ENCODE measurements around the gene RAD51B. TPM values are rescaled to one million over a fixed set of nuclear protein-coding genes. Genes with fewer than 3 reads are reported as not detected.

The RAD51B gene
- total RNA-seq, 1 experiment from 2014 or later: 20.0 TPM

DNA sequence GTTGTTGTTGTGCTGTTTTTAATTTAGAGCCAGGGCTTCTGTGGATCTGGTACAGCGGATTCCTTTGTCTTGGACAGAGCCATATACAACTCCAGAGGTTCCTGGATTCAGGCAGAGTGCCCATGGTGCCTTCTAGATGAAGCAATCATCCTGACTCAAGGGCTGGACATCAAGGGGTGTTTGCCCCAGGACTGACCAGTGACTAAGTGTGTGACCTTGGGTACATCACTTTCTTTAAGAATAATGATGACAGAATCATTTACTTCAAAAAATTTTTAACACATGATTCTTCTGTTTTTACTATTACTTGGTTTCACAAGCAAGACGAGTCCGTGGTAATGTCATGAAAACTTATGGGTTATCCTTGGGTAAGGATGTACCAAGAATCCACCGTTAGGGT lies 576.0 kb downstream of the RAD51B start:
- Histone ChIP-seq H4K20me1 (ENCODE audit: insufficient read depth) (no peaks in the 10 kb centered on the region), H3K27ac (ENCODE audit: low read depth, low read length) (no peak overlapping the region), H3K4me3 (replicated peaks in 1 of 2; ENCODE audit: low read depth in 1 of 2, low read length in 2 of 2) (no peak overlapping the region), H3K4me2 (ENCODE audit: low read length) (no peak overlapping the region), H3K27me3 (ENCODE audit: insufficient read depth, low read length) (no peaks in the 10 kb centered on the region), H3K36me3 (ENCODE audit: control insufficient read depth in 1 of 2, insufficient read depth in 2 of 2, low read length in 2 of 2) (no peaks in the 10 kb centered on the region), H3K9ac (ENCODE audit: low read length) (no peak overlapping the region), H3K4me1 (ENCODE audit: control insufficient read depth in 1 of 2, insufficient read depth in 2 of 2, low read length in 2 of 2) (peaks cover 4 to 9% of the 10 kb centered on the region in 2 experiments; a peak in 3 of 4 replicates), H3K9me3 (ENCODE audit: control insufficient read depth in 1 of 2, insufficient read depth in 1 of 2, low read depth in 1 of 2, low read length in 2 of 2) (no peaks in the 10 kb centered on the region), H3K79me2 (ENCODE audit: insufficient read depth, low read length) (no peaks in the 10 kb centered on the region), H3K9me2 (ENCODE audit: insufficient read depth) (no peaks in the 10 kb centered on the region), H2AFZ (ENCODE audit: low read depth, low read length, poor library complexity, severe bottlenecking) (no peak overlapping the region)
- RAD21 ChIA-PET (ENCODE audit: low non-redundant PET in 1 of 2, low total read pairs in 2 of 2, uncharacterized antibody in 2 of 2, unreplicated experiment in 2 of 2): no interaction called here
- CTCF ChIA-PET: no interaction called here
- ATAC-seq (no peak), DNase-seq (ENCODE audit: low read depth, low spot score) (no peak)
- POLR2A ChIA-PET: no interaction called here
- BruUV-seq (replicated peaks): no TSS peak
- TF ChIP-seq CEBPB (IDR thresholded peaks at IDR 0.05; ENCODE audit: low read depth) (no peak), EZH2phosphoT487 (IDR thresholded peaks at IDR 0.05; ENCODE audit: borderline replicate concordance) (no peak), SP1 (IDR thresholded peaks at IDR 0.05; ENCODE audit: low read depth) (no peak), ZNF274 (IDR thresholded peaks at IDR 0.05; ENCODE audit: low read depth, low read length) (no peak), ZFX (IDR thresholded peaks at IDR 0.05) (no peak), SRF (IDR thresholded peaks at IDR 0.05; ENCODE audit: low read depth) (no peak), JUND (IDR thresholded peaks at IDR 0.05) (no peak), CBX3 (IDR thresholded peaks at IDR 0.05; ENCODE audit: low read depth) (no peak), POLR2AphosphoS5 (IDR thresholded peaks at IDR 0.05; ENCODE audit: low read depth, low read length) (no peak), POLR2A (IDR thresholded peaks at IDR 0.05; ENCODE audit: borderline replicate concordance, extremely low read depth, insufficient read depth, insufficient read length) (no peak), EGR1 (IDR thresholded peaks at IDR 0.05; ENCODE audit: low read depth) (no peak)
- TF ChIP-seq, protein P1, sequence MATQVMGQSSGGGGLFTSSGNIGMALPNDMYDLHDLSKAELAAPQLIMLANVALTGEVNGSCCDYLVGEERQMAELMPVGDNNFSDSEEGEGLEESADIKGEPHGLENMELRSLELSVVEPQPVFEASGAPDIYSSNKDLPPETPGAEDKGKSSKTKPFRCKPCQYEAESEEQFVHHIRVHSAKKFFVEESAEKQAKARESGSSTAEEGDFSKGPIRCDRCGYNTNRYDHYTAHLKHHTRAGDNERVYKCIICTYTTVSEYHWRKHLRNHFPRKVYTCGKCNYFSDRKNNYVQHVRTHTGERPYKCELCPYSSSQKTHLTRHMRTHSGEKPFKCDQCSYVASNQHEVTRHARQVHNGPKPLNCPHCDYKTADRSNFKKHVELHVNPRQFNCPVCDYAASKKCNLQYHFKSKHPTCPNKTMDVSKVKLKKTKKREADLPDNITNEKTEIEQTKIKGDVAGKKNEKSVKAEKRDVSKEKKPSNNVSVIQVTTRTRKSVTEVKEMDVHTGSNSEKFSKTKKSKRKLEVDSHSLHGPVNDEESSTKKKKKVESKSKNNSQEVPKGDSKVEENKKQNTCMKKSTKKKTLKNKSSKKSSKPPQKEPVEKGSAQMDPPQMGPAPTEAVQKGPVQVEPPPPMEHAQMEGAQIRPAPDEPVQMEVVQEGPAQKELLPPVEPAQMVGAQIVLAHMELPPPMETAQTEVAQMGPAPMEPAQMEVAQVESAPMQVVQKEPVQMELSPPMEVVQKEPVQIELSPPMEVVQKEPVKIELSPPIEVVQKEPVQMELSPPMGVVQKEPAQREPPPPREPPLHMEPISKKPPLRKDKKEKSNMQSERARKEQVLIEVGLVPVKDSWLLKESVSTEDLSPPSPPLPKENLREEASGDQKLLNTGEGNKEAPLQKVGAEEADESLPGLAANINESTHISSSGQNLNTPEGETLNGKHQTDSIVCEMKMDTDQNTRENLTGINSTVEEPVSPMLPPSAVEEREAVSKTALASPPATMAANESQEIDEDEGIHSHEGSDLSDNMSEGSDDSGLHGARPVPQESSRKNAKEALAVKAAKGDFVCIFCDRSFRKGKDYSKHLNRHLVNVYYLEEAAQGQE (IDR thresholded peaks at IDR 0.05; ENCODE audit: low read depth): no peak
- TF ChIP-seq, protein P2, sequence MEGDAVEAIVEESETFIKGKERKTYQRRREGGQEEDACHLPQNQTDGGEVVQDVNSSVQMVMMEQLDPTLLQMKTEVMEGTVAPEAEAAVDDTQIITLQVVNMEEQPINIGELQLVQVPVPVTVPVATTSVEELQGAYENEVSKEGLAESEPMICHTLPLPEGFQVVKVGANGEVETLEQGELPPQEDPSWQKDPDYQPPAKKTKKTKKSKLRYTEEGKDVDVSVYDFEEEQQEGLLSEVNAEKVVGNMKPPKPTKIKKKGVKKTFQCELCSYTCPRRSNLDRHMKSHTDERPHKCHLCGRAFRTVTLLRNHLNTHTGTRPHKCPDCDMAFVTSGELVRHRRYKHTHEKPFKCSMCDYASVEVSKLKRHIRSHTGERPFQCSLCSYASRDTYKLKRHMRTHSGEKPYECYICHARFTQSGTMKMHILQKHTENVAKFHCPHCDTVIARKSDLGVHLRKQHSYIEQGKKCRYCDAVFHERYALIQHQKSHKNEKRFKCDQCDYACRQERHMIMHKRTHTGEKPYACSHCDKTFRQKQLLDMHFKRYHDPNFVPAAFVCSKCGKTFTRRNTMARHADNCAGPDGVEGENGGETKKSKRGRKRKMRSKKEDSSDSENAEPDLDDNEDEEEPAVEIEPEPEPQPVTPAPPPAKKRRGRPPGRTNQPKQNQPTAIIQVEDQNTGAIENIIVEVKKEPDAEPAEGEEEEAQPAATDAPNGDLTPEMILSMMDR (IDR thresholded peaks at IDR 0.05 in 2 of 3, conservative IDR thresholded peaks at IDR 0.05 in 1 of 3; ENCODE audit: borderline replicate concordance in 1 of 3, insufficient read depth in 1 of 3, low read depth in 2 of 3, low read length in 2 of 3): no peak
- TF ChIP-seq, protein P3, sequence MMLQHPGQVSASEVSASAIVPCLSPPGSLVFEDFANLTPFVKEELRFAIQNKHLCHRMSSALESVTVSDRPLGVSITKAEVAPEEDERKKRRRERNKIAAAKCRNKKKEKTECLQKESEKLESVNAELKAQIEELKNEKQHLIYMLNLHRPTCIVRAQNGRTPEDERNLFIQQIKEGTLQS (IDR thresholded peaks at IDR 0.05): no peak
- TF ChIP-seq, protein P4, sequence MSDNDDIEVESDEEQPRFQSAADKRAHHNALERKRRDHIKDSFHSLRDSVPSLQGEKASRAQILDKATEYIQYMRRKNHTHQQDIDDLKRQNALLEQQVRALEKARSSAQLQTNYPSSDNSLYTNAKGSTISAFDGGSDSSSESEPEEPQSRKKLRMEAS (IDR thresholded peaks at IDR 0.05): no peak
- intact Hi-C loops (cut with micrococcal nuclease): no loop called here

All from HCT116 (cell line).